ENCODE measurements around the gene MTRF1. TPM values are rescaled to one million over a fixed set of nuclear protein-coding genes. Genes with fewer than 3 reads are reported as not detected.
"Not testable (repeated sequence)": the region's sequence is repeated elsewhere in the genome, so short reads cannot be mapped to it uniquely, and the experiment has no call there.

The MTRF1 gene
- polyA plus RNA-seq, 2 donors, result 7.7 to 13.7 TPM

DNA sequence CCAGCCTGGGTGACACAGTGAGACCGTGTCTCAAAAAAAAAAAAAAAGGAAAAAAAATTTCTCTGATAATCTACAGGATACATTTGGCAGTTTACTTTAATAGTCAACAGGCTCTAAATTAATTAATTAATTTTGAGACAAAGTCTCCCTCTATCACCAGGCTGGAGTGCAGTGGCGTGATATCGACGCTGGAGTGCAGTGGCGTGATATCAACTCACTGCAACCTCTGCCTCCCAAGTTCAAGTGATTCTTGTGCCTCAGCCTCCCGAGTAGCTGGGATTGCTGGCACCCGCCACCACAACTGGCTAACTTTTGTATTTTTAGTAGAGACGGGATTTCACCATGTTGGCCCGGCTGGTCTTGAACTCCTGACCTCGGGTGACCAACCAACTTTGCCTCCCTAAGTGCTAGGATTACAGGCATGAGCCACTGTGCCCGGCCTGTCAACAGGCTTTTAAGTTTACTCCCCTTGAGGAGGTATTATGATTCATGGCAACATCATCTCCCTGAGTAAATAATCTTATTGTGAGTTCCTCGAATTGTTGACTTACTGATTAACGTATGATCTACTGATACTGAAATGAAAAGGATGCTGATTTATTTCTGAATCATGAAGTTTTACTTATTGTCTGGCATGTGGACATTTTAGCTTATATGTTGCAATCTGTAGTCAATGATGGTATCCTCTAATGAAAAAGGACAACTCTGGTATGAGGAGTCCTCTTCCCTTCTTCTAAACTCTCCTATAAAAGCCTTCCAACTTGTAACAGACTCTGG is 21.3 kb upstream of the MTRF1 start:
- H3K27ac ChIP-seq (ENCODE audit: low read depth in 2 of 2, low read length in 1 of 2), result peak overlapping the region in 1 of 2 donors; percentile 22
- peaks cover 0 to 2% of the 10 kb centered on the region in 2 donors for H3K9me3 ChIP-seq (ENCODE audit: control insufficient read depth in 2 of 2, insufficient read depth in 1 of 2, low read depth in 1 of 2, low read length in 1 of 2)
- 70 to 78% methylated on average over 13 of the region's 13 CpGs for WGBS, 2 donors
- no peaks in the 10 kb centered on the region for H3K36me3 ChIP-seq (ENCODE audit: control insufficient read depth in 2 of 2, insufficient read depth in 2 of 2, low read length in 1 of 2)
- H3K27me3 ChIP-seq (ENCODE audit: control insufficient read depth in 1 of 2, insufficient read depth in 2 of 2, low read length in 2 of 2), result no peaks in the 10 kb centered on the region
- no peak overlapping the region for H3K4me3 ChIP-seq (ENCODE audit: low read depth in 1 of 2, low read length in 2 of 2)
- no peaks in the 10 kb centered on the region for H3K4me1 ChIP-seq (ENCODE audit: control insufficient read depth in 2 of 2, insufficient read depth in 2 of 2, low read length in 1 of 2)

DNA sequence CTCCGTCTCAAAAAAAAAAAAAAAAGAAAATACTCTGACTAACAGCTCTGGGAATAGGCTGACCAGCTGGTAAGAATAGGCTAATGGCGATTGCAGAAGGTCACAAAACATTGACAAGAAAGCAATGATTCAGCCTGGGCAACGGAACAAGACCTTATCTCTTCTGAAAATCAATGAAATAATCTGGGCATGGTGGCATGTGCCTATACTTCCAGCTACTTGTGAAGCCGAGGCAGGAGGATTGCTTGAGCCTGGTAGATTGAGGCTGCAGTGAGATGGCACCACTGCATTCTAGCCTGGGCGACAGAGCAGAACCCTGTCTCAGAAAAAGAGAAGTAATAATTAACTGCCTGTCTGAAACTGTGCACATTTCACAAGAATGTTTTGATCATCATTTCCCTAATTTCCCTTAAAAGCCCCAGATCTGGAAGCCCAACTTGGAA is 18.8 kb upstream of the MTRF1 start:
- 77 to 87% methylated on average over 5 of the region's 5 CpGs for WGBS, 2 donors
- Histone ChIP-seq H3K4me3 (ENCODE audit: low read depth in 1 of 2, low read length in 2 of 2) (no peak overlapping the region), H3K27ac (ENCODE audit: low read depth in 2 of 2, low read length in 1 of 2) (no peak overlapping the region), H3K9me3 (ENCODE audit: control insufficient read depth in 2 of 2, insufficient read depth in 1 of 2, low read depth in 1 of 2, low read length in 1 of 2) (peaks cover 0 to 2% of the 10 kb centered on the region in 2 donors), H3K36me3 (ENCODE audit: control insufficient read depth in 2 of 2, insufficient read depth in 2 of 2, low read length in 1 of 2) (no peaks in the 10 kb centered on the region), H3K4me1 (ENCODE audit: control insufficient read depth in 2 of 2, insufficient read depth in 2 of 2, low read length in 1 of 2) (no peaks in the 10 kb centered on the region), H3K27me3 (ENCODE audit: control insufficient read depth in 1 of 2, insufficient read depth in 2 of 2, low read length in 2 of 2) (no peaks in the 10 kb centered on the region)

DNA sequence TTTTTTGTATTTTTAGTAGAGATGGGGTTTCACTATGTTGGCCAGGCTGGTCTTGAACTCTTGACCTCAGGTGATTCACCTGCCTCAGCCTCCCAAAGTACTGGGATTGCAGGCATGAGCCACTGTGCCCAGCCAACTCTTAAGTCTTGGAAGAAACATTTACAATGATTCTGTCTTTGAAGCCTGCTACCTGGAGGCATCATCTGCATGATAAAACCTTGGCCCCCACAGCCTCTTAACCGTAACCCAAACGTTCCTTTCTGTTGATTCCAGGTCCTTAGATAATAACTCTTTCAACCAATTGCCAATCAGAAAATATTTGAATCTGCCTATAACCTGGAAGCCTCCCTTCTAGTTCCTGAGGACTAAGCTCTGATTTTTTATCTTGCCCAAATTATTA is 15.8 kb upstream of the MTRF1 start:
- not testable (repeated sequence) for H3K4me3 ChIP-seq (ENCODE audit: low read depth in 1 of 2, low read length in 2 of 2); H3K27ac ChIP-seq (ENCODE audit: low read depth in 2 of 2, low read length in 1 of 2); H3K36me3 ChIP-seq (ENCODE audit: control insufficient read depth in 2 of 2, insufficient read depth in 2 of 2, low read length in 1 of 2); H3K9me3 ChIP-seq (ENCODE audit: control insufficient read depth in 2 of 2, insufficient read depth in 1 of 2, low read depth in 1 of 2, low read length in 1 of 2); H3K4me1 ChIP-seq (ENCODE audit: control insufficient read depth in 2 of 2, insufficient read depth in 2 of 2, low read length in 1 of 2); H3K27me3 ChIP-seq (ENCODE audit: control insufficient read depth in 1 of 2, insufficient read depth in 2 of 2, low read length in 2 of 2)
- 54 to 70% methylated on average over 2 of the region's 2 CpGs for WGBS, 2 donors

DNA sequence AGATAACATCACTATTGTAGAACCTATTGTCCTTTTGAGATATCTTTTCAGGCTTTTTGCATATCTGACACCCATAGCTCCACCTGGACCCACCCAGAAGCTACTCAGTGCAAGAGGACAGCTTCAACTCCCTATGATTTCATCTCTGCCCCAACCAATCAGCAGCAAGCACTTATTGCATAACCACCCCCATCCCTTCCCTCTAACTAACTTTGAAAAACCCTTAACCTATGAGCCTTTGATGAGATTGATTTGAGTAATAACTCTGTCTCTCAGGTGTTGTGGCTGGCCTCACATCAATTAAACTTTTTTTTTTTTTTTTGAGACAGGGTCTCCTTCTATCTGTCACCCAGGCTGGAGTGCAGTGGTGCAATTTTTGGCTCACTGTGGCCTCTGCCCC is 13.4 kb upstream of the MTRF1 start:
- H3K36me3 ChIP-seq (ENCODE audit: control insufficient read depth in 2 of 2, insufficient read depth in 2 of 2, low read length in 1 of 2), result no peaks in the 10 kb centered on the region
- H3K4me3 ChIP-seq (ENCODE audit: low read depth in 1 of 2, low read length in 2 of 2), result no peak overlapping the region
- no peaks in the 10 kb centered on the region for H3K27me3 ChIP-seq (ENCODE audit: control insufficient read depth in 1 of 2, insufficient read depth in 2 of 2, low read length in 2 of 2)
- H3K9me3 ChIP-seq (ENCODE audit: control insufficient read depth in 2 of 2, insufficient read depth in 1 of 2, low read depth in 1 of 2, low read length in 1 of 2), result no peaks in the 10 kb centered on the region
- no peak overlapping the region for H3K27ac ChIP-seq (ENCODE audit: low read depth in 2 of 2, low read length in 1 of 2)
- no peaks in the 10 kb centered on the region for H3K4me1 ChIP-seq (ENCODE audit: control insufficient read depth in 2 of 2, insufficient read depth in 2 of 2, low read length in 1 of 2)

DNA sequence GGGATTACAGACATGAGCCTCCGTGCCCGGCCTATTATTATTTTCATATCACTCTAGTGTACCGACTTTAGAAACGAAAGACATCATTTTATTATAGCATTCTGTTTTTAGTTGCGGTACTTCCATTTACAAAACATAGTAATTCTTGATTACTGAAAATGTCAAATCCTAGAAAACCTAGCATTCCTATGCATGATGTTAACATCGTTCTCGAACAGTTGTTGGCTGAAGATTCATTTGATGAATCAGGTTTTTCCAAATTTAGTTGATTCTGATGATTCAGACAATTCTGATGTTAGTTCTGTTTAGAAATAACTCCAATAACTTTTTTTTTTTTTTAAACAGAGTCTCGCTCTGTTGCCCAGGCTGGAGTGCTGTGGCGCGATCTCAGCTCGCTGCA is 11.5 kb upstream of the MTRF1 start:
- Histone ChIP-seq H3K27ac (ENCODE audit: low read depth in 2 of 2, low read length in 1 of 2) (no peak overlapping the region), H3K27me3 (ENCODE audit: control insufficient read depth in 1 of 2, insufficient read depth in 2 of 2, low read length in 2 of 2) (no peaks in the 10 kb centered on the region), H3K9me3 (ENCODE audit: control insufficient read depth in 2 of 2, insufficient read depth in 1 of 2, low read depth in 1 of 2, low read length in 1 of 2) (no peaks in the 10 kb centered on the region), H3K4me3 (ENCODE audit: low read depth in 1 of 2, low read length in 2 of 2) (no peak overlapping the region), H3K36me3 (ENCODE audit: control insufficient read depth in 2 of 2, insufficient read depth in 2 of 2, low read length in 1 of 2) (no peaks in the 10 kb centered on the region), H3K4me1 (ENCODE audit: control insufficient read depth in 2 of 2, insufficient read depth in 2 of 2, low read length in 1 of 2) (no peaks in the 10 kb centered on the region)
- 88% methylated on average over 11 of the region's 11 CpGs for WGBS, 2 donors

DNA sequence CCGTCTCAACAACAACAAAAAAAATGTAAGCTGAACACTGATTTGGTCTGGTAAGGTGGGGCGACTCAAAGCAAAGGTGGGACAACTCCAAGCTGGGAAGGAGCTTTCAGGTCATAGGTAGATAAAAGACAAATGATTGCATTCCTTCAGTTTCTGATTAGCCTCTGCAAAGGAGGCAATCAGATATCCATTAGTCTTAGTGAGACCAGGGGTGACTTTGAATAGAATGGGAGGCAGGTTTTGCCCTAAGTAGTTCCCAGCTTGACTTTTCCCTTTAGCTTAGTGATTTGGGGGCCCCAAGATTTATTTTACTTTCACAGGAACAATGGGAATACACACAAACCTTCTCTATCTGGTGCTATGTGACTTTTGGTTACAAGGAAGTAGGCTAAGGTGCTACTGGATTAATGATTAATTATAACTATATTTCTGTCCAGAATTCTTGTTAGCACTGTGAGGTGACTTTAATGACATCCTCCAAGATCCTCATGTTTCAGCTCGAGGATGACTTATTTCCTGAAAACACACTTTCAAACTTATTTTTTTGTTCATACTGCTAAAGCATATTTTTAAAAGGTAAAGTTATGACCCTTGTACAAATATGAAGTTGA is 10.6 kb upstream of the MTRF1 start:
- no peaks in the 10 kb centered on the region for H3K27me3 ChIP-seq (ENCODE audit: control insufficient read depth in 1 of 2, insufficient read depth in 2 of 2, low read length in 2 of 2)
- H3K9me3 ChIP-seq (ENCODE audit: control insufficient read depth in 2 of 2, insufficient read depth in 1 of 2, low read depth in 1 of 2, low read length in 1 of 2), result no peaks in the 10 kb centered on the region
- no peak overlapping the region for H3K27ac ChIP-seq (ENCODE audit: low read depth in 2 of 2, low read length in 1 of 2)
- 65 to 72% methylated on average over 3 of the region's 3 CpGs for WGBS, 2 donors
- no peaks in the 10 kb centered on the region for H3K36me3 ChIP-seq (ENCODE audit: control insufficient read depth in 2 of 2, insufficient read depth in 2 of 2, low read length in 1 of 2)
- no peak overlapping the region for H3K4me3 ChIP-seq (ENCODE audit: low read depth in 1 of 2, low read length in 2 of 2)
- H3K4me1 ChIP-seq (ENCODE audit: control insufficient read depth in 2 of 2, insufficient read depth in 2 of 2, low read length in 1 of 2), result no peaks in the 10 kb centered on the region

DNA sequence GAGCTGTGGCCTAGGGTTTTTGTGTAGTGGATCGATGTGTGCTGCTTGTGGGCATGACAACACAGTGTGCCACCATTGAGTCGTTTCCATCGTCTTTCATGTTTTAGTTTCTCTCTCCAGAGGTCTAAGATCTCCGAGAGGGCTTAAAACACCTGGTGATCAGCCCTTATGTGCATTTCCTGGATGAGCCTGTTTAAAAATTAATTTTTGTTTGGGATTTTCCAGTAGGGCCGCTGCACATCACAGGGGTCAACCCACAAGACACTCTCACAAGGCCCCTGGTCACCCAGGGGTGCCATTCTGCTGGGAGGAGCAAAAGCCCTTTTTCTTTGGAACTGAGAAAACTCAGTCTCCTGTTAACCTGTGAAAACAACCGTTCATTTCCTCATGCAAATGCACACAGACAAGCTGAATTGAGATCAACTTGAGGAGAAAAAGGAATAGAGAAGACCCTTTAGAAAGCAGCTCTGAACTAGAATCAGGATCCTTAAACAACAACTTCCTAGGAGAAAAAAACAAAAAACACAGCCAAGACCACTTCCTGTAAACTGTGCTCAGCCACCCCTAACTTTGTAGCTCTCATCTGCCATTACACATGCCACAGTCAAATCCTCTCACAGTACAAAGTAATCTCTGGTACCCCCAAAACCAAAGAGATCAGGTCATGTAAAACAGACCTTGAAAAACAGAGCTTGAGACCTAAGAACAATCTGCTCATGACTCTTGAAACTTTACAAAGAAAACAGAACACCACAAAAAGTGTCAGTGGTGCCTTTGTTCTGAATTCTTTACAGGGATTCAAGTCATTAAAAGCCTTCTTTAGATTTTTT is 8.3 kb upstream of the MTRF1 start:
- H3K4me3 ChIP-seq (ENCODE audit: low read depth in 1 of 2, low read length in 2 of 2), result no peak overlapping the region
- no peaks in the 10 kb centered on the region for H3K9me3 ChIP-seq (ENCODE audit: control insufficient read depth in 2 of 2, insufficient read depth in 1 of 2, low read depth in 1 of 2, low read length in 1 of 2)
- H3K36me3 ChIP-seq (ENCODE audit: control insufficient read depth in 2 of 2, insufficient read depth in 2 of 2, low read length in 1 of 2), result no peaks in the 10 kb centered on the region
- H3K27ac ChIP-seq (ENCODE audit: low read depth in 2 of 2, low read length in 1 of 2), result no peak overlapping the region
- H3K4me1 ChIP-seq (ENCODE audit: control insufficient read depth in 2 of 2, insufficient read depth in 2 of 2, low read length in 1 of 2), result no peaks in the 10 kb centered on the region
- 82 to 88% methylated on average over 6 of the region's 6 CpGs for WGBS, 2 donors
- no peaks in the 10 kb centered on the region for H3K27me3 ChIP-seq (ENCODE audit: control insufficient read depth in 1 of 2, insufficient read depth in 2 of 2, low read length in 2 of 2)

DNA sequence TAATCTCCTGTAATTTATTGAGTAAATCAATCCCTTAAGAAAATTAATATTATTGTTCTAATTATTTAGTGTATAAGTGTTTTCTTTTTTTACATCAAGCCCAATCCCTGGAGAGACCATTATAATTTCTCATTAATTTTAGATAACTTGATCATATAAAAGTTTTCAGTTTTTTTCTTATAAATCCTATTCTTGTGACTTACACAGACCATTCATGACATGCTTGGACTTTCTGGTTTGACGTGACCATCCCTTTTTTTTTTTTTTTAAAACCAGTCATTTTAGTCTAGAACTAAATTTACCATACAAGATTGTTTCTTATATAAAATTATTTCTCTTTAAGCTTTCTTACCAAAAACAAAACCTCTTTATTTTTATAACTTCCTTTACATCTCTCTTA is 5.4 kb upstream of the MTRF1 start:
- no peaks in the 10 kb centered on the region for H3K36me3 ChIP-seq (ENCODE audit: control insufficient read depth in 2 of 2, insufficient read depth in 2 of 2, low read length in 1 of 2)
- H3K27me3 ChIP-seq (ENCODE audit: control insufficient read depth in 1 of 2, insufficient read depth in 2 of 2, low read length in 2 of 2), result no peaks in the 10 kb centered on the region
- H3K27ac ChIP-seq (ENCODE audit: low read depth in 2 of 2, low read length in 1 of 2), result no peak overlapping the region
- no peaks in the 10 kb centered on the region for H3K9me3 ChIP-seq (ENCODE audit: control insufficient read depth in 2 of 2, insufficient read depth in 1 of 2, low read depth in 1 of 2, low read length in 1 of 2)
- H3K4me1 ChIP-seq (ENCODE audit: control insufficient read depth in 2 of 2, insufficient read depth in 2 of 2, low read length in 1 of 2), result no peaks in the 10 kb centered on the region
- 19 to 20% methylated on average over 1 of the region's 1 CpG for WGBS, 2 donors
- no peak overlapping the region for H3K4me3 ChIP-seq (ENCODE audit: low read depth in 1 of 2, low read length in 2 of 2)

DNA sequence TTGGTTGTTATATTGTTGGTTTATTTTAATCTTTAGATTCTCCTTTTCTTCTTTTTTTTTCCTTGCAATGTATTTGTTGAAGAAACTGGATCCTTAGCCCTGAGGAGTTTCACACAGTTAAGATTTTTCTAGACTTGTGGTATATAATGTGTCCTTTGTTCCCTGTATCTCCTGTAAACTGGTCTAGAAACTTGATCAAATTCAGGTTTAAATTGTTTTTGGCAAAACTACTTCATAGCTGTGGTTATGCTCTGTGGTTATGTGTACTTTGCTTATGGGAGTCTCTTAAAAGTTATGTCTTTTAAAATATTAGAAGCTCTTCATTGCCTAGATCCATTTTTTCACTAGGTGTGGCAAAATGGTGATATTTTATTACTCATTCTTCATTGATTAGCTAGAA is 3.7 kb upstream of the MTRF1 start:
- Histone ChIP-seq H3K36me3 (ENCODE audit: control insufficient read depth in 2 of 2, insufficient read depth in 2 of 2, low read length in 1 of 2) (no peaks in the 10 kb centered on the region), H3K27ac (ENCODE audit: low read depth in 2 of 2, low read length in 1 of 2) (no peak overlapping the region), H3K27me3 (ENCODE audit: control insufficient read depth in 1 of 2, insufficient read depth in 2 of 2, low read length in 2 of 2) (no peaks in the 10 kb centered on the region), H3K4me3 (ENCODE audit: low read depth in 1 of 2, low read length in 2 of 2) (no peak overlapping the region), H3K9me3 (ENCODE audit: control insufficient read depth in 2 of 2, insufficient read depth in 1 of 2, low read depth in 1 of 2, low read length in 1 of 2) (no peaks in the 10 kb centered on the region), H3K4me1 (ENCODE audit: control insufficient read depth in 2 of 2, insufficient read depth in 2 of 2, low read length in 1 of 2) (no peaks in the 10 kb centered on the region)
